GM23248 (cell line): ENCODE measurements around the gene MARCO. TPM values are rescaled to one million over a fixed set of nuclear protein-coding genes. Genes with fewer than 3 reads are reported as not detected.

Source experiments
- DNase-seq: peaks from one replicate; pipeline ENCODE4 v3.0.0-alpha.2; 2015
- H2AFZ ChIP-seq: fragments of 200-600 bp; sonication (generic); 2 replicates; pipeline ENCODE4 v1.6.1; 2016; ENCODE audit warnings: antibody characterized with exemption
- H3F3A ChIP-seq: fragments of 200-600 bp; sonication (generic); 2 replicates; pipeline ENCODE4 v1.6.1; 2016; ENCODE audit warnings: mild to moderate bottlenecking, antibody characterized with exemption, mixed run types; ENCODE audit not compliant: insufficient read depth
- H3K27ac ChIP-seq: fragments of 200-600 bp; sonication (generic); 2 replicates; pipeline ENCODE4 v1.5.1; 2016; ENCODE audit warnings: mild to moderate bottlenecking
- H3K27me3 ChIP-seq: fragments of 200-600 bp; sonication (generic); replicated peaks from 2 replicates; pipeline ENCODE4 v1.6.1; 2016; ENCODE audit warnings: mild to moderate bottlenecking; ENCODE audit not compliant: insufficient read depth
- H3K36me3 ChIP-seq: fragments of 200-600 bp; sonication (generic); 2 replicates; pipeline ENCODE4 v1.6.1; 2016; ENCODE audit warnings: low read depth, mild to moderate bottlenecking
- H3K4me1 ChIP-seq: fragments of 200-600 bp; sonication (generic); 2 replicates; pipeline ENCODE4 v1.6.1; 2016; ENCODE audit warnings: mild to moderate bottlenecking; ENCODE audit not compliant: insufficient read depth
- H3K4me2 ChIP-seq: fragments of 200-600 bp; sonication (generic); one replicate; pipeline ENCODE4 v1.6.1; 2016; ENCODE audit warnings: mild to moderate bottlenecking; ENCODE audit not compliant: unreplicated experiment
- H3K4me3 ChIP-seq: fragments of 200-600 bp; sonication (generic); 2 replicates; pipeline ENCODE4 v1.5.1; 2016; ENCODE audit warnings: mild to moderate bottlenecking
- H3K79me2 ChIP-seq: fragments of 200-600 bp; sonication (generic); 2 replicates; pipeline ENCODE4 v1.6.1; 2016; ENCODE audit warnings: mild to moderate bottlenecking; ENCODE audit not compliant: insufficient read depth
- H3K9ac ChIP-seq: fragments of 200-600 bp; sonication (generic); 2 replicates; pipeline ENCODE4 v1.6.1; 2016; ENCODE audit warnings: mild to moderate bottlenecking
- H3K9me2 ChIP-seq: fragments of 200-600 bp; sonication (generic); 2 replicates; pipeline ENCODE4 v1.6.1; 2016; ENCODE audit warnings: mixed run types, mild to moderate bottlenecking, moderate library complexity; ENCODE audit not compliant: insufficient read depth
- H3K9me3 ChIP-seq: fragments of 200-600 bp; sonication (generic); one replicate; pipeline ENCODE4 v1.6.1; 2017; ENCODE audit warnings: low read depth
- H4K20me1 ChIP-seq: fragments of 200-600 bp; sonication (generic); 2 replicates; pipeline ENCODE4 v1.6.0; 2016; ENCODE audit not compliant: insufficient read depth
- EZH2 ChIP-seq: fragments of 200-600 bp; sonication (generic); IDR thresholded peaks from 2 replicates; pipeline ENCODE4 v1.6.1; 2018; ENCODE audit warnings: antibody characterized with exemption, mild to moderate bottlenecking; ENCODE audit not compliant: insufficient read depth, poor library complexity, severe bottlenecking
- EZH2phosphoT487 ChIP-seq: fragments of 200-600 bp; sonication (generic); IDR thresholded peaks from 2 replicates; pipeline ENCODE4 v1.6.1; 2018; ENCODE audit warnings: antibody characterized with exemption, moderate library complexity, mild to moderate bottlenecking, low read depth; ENCODE audit not compliant: insufficient read depth
- WGBS, 2 experiments: methylation state at CpG; one replicate each; pipeline ENCODE4 v1.1.6; 2015 to 2017; ENCODE audit warnings: low lambda C conversion rate in 2 of 2, low coverage in 1 of 2; ENCODE audit errors: missing lambda C conversion rate in 2 of 2; 5-methylcytosine and 5-hydroxymethylcytosine counted together
- in situ Hi-C: fragments of 300-500 bp; cut with MboI; formaldehyde crosslinking; loops from 2 replicates; pipeline ENCODE4 v1.15.0; 2020
- polyA plus RNA-seq: library from polyadenylated mRNA; unstranded; fragments of >200 nt; fragmentation: Nextera tagmentation; extraction: Ambion mirVana; gene quantifications from 2 replicates; pipeline ENCODE4 v1.2.1, GENCODE V29; 2016
- total RNA-seq: library from RNA; depleted of rRNA; stranded (reverse); fragments of >200 nt; shearing (Covaris generic); gene quantifications from 2 replicates; pipeline ENCODE4 v1.2.3, GENCODE V29; 2014

MARCO gene
- total and polyA plus RNA-seq, 2 experiments from 2014 or later: not detected

DNA sequence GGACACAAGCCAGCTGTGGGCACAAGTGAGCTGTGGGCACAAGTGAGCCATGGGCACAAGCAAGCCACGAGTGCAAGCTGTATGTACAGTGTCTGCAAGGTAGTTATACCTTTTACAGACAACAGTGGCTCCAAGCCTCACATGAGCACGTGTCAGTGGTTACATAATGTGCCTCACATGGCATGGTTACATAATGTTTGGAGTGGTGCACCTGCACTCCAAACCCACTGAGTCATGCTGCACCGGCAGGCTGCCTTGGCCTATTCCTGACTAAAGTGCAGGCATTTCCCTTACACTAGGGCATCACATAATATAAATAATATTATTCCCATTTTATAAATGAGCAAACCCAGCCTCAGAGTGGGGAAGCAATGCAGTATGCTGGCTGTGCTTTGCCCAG, 62.6 kb downstream of the MARCO start:
- Histone ChIP-seq H3K4me1 (no peaks in the 10 kb centered on the region), H3F3A (no peaks in the 10 kb centered on the region), H3K4me2 (no peak overlapping the region), H4K20me1 (no peaks in the 10 kb centered on the region), H3K9ac (no peak overlapping the region), H3K79me2 (no peaks in the 10 kb centered on the region), H3K9me3 (no peaks in the 10 kb centered on the region), H2AFZ (no peak overlapping the region), H3K4me3 (no peak overlapping the region), H3K9me2 (no peaks in the 10 kb centered on the region), H3K27ac (no peak overlapping the region), H3K36me3 (no peaks in the 10 kb centered on the region), H3K27me3 (peaks cover 27% of the 10 kb centered on the region)
- TF ChIP-seq EZH2 (no peak), EZH2phosphoT487 (no peak)
- in situ Hi-C loops: no loop called here
- 25 to 34% methylated on average over 3 of the region's 3 CpGs for WGBS, 2 experiments
- DNase-seq: no peak

DNA sequence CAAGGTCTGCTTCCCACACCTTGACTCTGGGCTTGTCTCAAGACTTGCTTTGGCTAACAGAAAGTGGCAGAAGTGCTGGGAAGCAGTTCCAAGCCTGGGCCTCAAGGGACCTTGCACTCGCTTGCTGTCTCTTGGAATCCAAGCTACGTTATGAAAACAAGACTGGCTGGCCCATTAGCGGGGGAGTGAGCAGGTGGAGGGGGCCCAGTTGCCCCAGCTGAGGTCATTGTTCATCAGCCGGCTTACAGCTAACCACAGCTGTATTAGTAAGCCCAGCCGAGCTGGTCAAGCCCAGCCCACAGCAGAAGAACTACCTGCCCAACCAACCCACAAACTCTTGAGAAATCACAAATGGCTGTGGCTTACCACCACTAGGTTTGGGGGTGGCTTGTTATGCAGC, 63.1 kb downstream of the MARCO start:
- Histone ChIP-seq H3K27ac (no peak overlapping the region), H3K4me1 (no peaks in the 10 kb centered on the region), H3K9ac (no peak overlapping the region), H4K20me1 (no peaks in the 10 kb centered on the region), H3K4me3 (no peak overlapping the region), H3K9me3 (no peaks in the 10 kb centered on the region), H3F3A (no peaks in the 10 kb centered on the region), H3K27me3 (peaks cover 32% of the 10 kb centered on the region), H3K79me2 (no peaks in the 10 kb centered on the region), H3K36me3 (no peaks in the 10 kb centered on the region), H3K4me2 (no peak overlapping the region), H3K9me2 (no peaks in the 10 kb centered on the region), H2AFZ (no peak overlapping the region)
- in situ Hi-C loops: no loop called here
- WGBS, 2 experiments: 51 to 52% methylated on average over 5 of the region's 5 CpGs
- DNase-seq: peak; percentile 9
- TF ChIP-seq EZH2: no peak
- no peak for TF ChIP-seq EZH2phosphoT487

DNA sequence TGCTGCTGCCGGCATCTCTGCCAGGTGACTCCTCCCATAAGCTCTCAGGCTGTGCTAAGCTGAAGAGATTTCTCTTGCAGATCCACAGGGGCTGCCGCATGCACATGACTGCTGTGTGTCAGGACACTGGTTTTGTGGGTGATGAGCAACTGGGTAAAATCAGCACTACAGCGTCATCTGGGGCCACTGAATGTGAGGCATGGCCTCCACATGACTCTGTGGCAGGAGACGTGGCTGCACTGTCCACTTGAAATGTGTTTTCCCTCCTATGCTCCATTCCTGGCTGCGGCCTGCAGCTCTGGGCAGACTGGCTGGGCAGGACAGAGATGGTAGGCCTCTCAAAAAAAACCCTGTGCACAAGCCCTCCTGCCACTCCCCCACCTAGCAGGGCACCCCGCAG, 63.6 kb downstream of the MARCO start:
- H3K4me2 ChIP-seq: no peak overlapping the region
- H4K20me1 ChIP-seq: no peaks in the 10 kb centered on the region
- H3K27ac ChIP-seq: no peak overlapping the region
- 56 to 66% methylated on average over 6 of the region's 6 CpGs for WGBS, 2 experiments
- no peak overlapping the region for H3K9ac ChIP-seq
- H3K9me2 ChIP-seq: no peaks in the 10 kb centered on the region
- H3K79me2 ChIP-seq: no peaks in the 10 kb centered on the region
- no peak for TF ChIP-seq EZH2
- TF ChIP-seq EZH2phosphoT487: no peak
- H2AFZ ChIP-seq: no peak overlapping the region
- no peaks in the 10 kb centered on the region for H3K36me3 ChIP-seq
- H3K4me1 ChIP-seq: no peaks in the 10 kb centered on the region
- in situ Hi-C loops: no loop called here
- H3K9me3 ChIP-seq: no peaks in the 10 kb centered on the region
- DNase-seq: no peak
- no peaks in the 10 kb centered on the region for H3F3A ChIP-seq
- no peak overlapping the region for H3K4me3 ChIP-seq
- peaks cover 37% of the 10 kb centered on the region for H3K27me3 ChIP-seq

DNA sequence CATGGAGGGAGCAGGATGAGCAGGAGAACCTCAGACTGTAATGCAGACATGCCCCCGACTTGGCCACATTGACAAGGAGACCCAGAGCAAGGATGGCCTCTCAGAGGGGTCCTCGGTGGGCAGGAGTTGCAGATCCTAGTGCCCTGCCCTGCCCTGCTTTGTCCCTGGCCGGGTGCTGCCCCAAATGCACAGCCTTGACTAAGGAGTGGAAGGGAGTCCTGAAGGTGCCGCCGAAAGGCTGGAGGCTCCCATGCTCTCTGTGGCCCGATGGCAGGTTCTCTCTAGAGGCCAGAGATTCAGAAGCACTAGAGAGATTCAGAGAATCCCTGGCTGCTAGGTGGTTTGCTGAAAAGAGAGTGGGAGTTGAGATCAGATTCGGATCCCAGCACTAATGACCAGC, 64.4 kb downstream of the MARCO start:
- Histone ChIP-seq H3K79me2 (no peaks in the 10 kb centered on the region), H3K9me2 (no peaks in the 10 kb centered on the region), H3K27me3 (peaks cover 44% of the 10 kb centered on the region), H3K4me3 (no peak overlapping the region), H4K20me1 (no peaks in the 10 kb centered on the region), H3K4me2 (no peak overlapping the region), H2AFZ (no peak overlapping the region), H3F3A (no peaks in the 10 kb centered on the region), H3K36me3 (no peaks in the 10 kb centered on the region), H3K27ac (no peak overlapping the region), H3K9me3 (no peaks in the 10 kb centered on the region), H3K4me1 (no peaks in the 10 kb centered on the region), H3K9ac (no peak overlapping the region)
- no peak for DNase-seq
- in situ Hi-C loops: no loop called here
- TF ChIP-seq EZH2 (no peak), EZH2phosphoT487 (no peak)
- 45 to 50% methylated on average over 7 of the region's 7 CpGs for WGBS, 2 experiments

DNA sequence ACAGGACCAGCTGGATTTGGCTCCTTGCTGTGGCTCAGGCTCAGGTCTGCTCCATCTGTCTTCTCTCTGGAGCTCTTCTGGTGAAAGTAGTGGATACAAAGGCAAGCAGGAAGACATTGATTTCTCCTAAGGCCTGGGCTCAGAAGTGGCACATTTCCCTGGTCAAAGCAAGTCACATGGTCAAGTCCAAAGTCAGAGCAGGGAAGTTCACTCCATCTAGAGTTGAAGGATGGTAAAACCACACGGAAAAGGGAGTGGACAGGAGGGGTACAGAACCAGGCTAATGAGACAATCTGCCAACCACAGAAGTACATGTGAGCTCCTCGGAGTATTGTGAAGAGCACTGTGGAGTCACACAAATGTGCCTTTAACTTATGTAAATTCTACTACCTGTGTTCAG, 66.1 kb downstream of the MARCO start:
- Histone ChIP-seq H3K27me3 (peaks cover 52% of the 10 kb centered on the region), H3K9ac (no peak overlapping the region), H2AFZ (no peak overlapping the region), H3K79me2 (no peaks in the 10 kb centered on the region), H4K20me1 (no peaks in the 10 kb centered on the region), H3K36me3 (no peaks in the 10 kb centered on the region), H3K27ac (no peak overlapping the region), H3K4me1 (no peaks in the 10 kb centered on the region), H3K9me3 (no peaks in the 10 kb centered on the region), H3K9me2 (no peaks in the 10 kb centered on the region), H3K4me3 (no peak overlapping the region), H3F3A (no peaks in the 10 kb centered on the region), H3K4me2 (no peak overlapping the region)
- 15 to 20% methylated on average over 2 of the region's 2 CpGs for WGBS, 2 experiments
- in situ Hi-C loops: no loop called here
- peak; percentile 24 for DNase-seq
- no peak for TF ChIP-seq EZH2phosphoT487
- no peak for TF ChIP-seq EZH2
